A673 (cell line): Measurements from ENCODE around the gene C3.

Experiments
- CTCF ChIP-seq: fragments of 300-800, 200-600 bp; sonication (generic); conservative IDR thresholded peaks from 2 replicates; pipeline ENCODE4 v1.5.1; 2017; ENCODE audit warnings: low read depth, mild to moderate bottlenecking, antibody characterized with exemption, low read length, moderate library complexity, mixed read lengths
- EZH2 ChIP-seq: fragments of 200-600 bp; sonication (generic); IDR thresholded peaks from 2 replicates; pipeline ENCODE4 v1.6.1; 2017; ENCODE audit warnings: borderline replicate concordance, low read depth, mild to moderate bottlenecking, mixed read lengths, antibody characterized with exemption, low read length; ENCODE audit not compliant: poor library complexity, severe bottlenecking

DNA sequence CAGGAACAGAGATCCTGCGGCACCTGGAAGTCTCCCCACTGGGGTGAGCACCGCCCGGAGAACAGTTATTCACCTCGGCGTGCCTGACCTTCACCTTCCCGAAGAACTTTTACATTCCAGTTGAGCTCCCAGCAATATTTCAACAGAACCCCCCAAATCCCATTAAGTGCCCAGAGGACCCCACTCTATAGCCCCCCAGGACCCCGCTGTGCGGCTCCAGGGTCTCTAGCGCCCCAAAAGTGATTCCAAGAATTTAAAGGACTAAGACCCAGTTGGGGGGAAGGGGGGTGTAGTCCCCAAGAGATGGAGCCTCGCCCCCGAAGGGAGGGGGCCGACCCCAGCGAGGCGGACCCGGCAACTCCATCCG is 16.4 kb upstream of the C3 start:
- no peak; the same call in 1 of the 2 replicates for TF ChIP-seq CTCF
- TF ChIP-seq EZH2: no peak
